CD4-positive, alpha-beta T cell (primary cell): ENCODE measurements around the gene B4GAT1. TPM values are rescaled to one million over a fixed set of nuclear protein-coding genes. Genes with fewer than 3 reads are reported as not detected.
A peak's percentile ranks its signal among the peaks of the same experiment; 100 is the strongest.

Experiments used
- ATAC-seq: fragments of 200-7000 bp; cut with Tn5 transposase; one replicate; pipeline ENCODE4 v1.10.0; 2022; ENCODE audit warnings: mild to moderate bottlenecking; ENCODE audit not compliant: poor library complexity
- CTCF ChIA-PET: fragments of 350-600 bp; sonication (Branson Sonifier 250); formaldehyde crosslinking; loops from one replicate; lab custom pipeline; 2021; ENCODE audit warnings: antibody characterized with exemption, inconsistent platforms; lab: Charles Lee
- POLR2A ChIA-PET: fragments of 350-600 bp; sonication (Branson Sonifier 250); formaldehyde crosslinking; loops from one replicate; lab custom pipeline; 2021; ENCODE audit warnings: antibody characterized with exemption, inconsistent platforms; lab: Charles Lee
- DNase-seq, 14 experiments: peaks; one replicate each; pipeline ENCODE4 v3.0.0-alpha.2; 2013 to 2020; ENCODE audit warnings: mixed read lengths in 2 of 14
- H3K27ac ChIP-seq, 2 donors: one replicate each; pipeline versions ENCODE4 v1.5.1 to v1.7.0; 2013; ENCODE audit warnings: low read length in 2 of 2, low read depth in 1 of 2, mild to moderate bottlenecking in 1 of 2
- H3K27me3 ChIP-seq, 2 experiments: 1 replicate in 1 of 2; 2 replicates in 1 of 2; pipeline versions ENCODE4 v1.6.1 to v1.7.0; 2013; ENCODE audit warnings: low read length in 2 of 2, control low read depth in 1 of 2, mild to moderate bottlenecking in 1 of 2, moderate library complexity in 1 of 2; ENCODE audit not compliant: insufficient read depth in 2 of 2, control insufficient read depth in 1 of 2
- H3K36me3 ChIP-seq: one replicate; pipeline ENCODE4 v1.6.1; 2013; ENCODE audit warnings: low read length, control low read depth; ENCODE audit not compliant: insufficient read depth
- H3K4me1 ChIP-seq: one replicate; pipeline ENCODE4 v1.6.1; 2013; ENCODE audit warnings: low read length, control low read depth; ENCODE audit not compliant: insufficient read depth
- H3K4me3 ChIP-seq: one replicate; pipeline ENCODE4 v1.5.1; 2013; ENCODE audit warnings: mild to moderate bottlenecking, low read length, moderate library complexity
- H3K9me3 ChIP-seq, 2 experiments: 1 replicate in 1 of 2; 2 replicates in 1 of 2; pipeline versions ENCODE4 v1.6.1 to v1.7.0; 2013; ENCODE audit warnings: low read length in 2 of 2, mild to moderate bottlenecking in 2 of 2, control low read depth in 1 of 2, moderate library complexity in 1 of 2; ENCODE audit not compliant: control insufficient read depth in 1 of 2, insufficient read depth in 1 of 2
- H3K27ac Mint-ChIP-seq: one replicate; pipeline ENCODE4 v1.8.0; 2020; ENCODE audit warnings: mixed read lengths
- H3K27me3 Mint-ChIP-seq: one replicate; pipeline ENCODE4 v1.8.0; 2021; ENCODE audit warnings: mixed read lengths
- H3K36me3 Mint-ChIP-seq: one replicate; pipeline ENCODE4 v1.8.0; 2021; ENCODE audit warnings: low read depth, mixed read lengths
- H3K4me1 Mint-ChIP-seq: one replicate; pipeline ENCODE4 v1.8.0; 2021; ENCODE audit warnings: low read depth, mixed read lengths
- H3K4me3 Mint-ChIP-seq: one replicate; pipeline ENCODE4 v1.8.0; 2020; ENCODE audit warnings: mild to moderate bottlenecking, mixed read lengths
- H3K9me3 Mint-ChIP-seq: one replicate; pipeline ENCODE4 v1.8.0; 2020; ENCODE audit warnings: mixed read lengths
- CTCF ChIP-seq: fragments of 200-600 bp; IDR thresholded peaks from one replicate; pipeline ENCODE4 v1.8.0; 2022; ENCODE audit warnings: antibody characterized with exemption, mild to moderate bottlenecking
- intact Hi-C, 2 experiments: fragments of 100-400 bp; cut with DNase I in 1 of 2; cut with micrococcal nuclease in 1 of 2; formaldehyde crosslinking; loops; one replicate each; pipeline versions ENCODE4 v1.15.1 to v1.9.0; 2023 to 2025; cut with DNase I, micrococcal nuclease
- total RNA-seq, 174 experiments: library from RNA in 2 of 174; stranded (reverse) in 2 of 174; gene quantifications; one replicate each; pipeline ENCODE4 v1.2.3 and lab custom pipeline; 2021 to 2026

B4GAT1 gene
- total RNA-seq, 2 experiments from 2014 or later: 1.9 to 2.0 TPM

DNA sequence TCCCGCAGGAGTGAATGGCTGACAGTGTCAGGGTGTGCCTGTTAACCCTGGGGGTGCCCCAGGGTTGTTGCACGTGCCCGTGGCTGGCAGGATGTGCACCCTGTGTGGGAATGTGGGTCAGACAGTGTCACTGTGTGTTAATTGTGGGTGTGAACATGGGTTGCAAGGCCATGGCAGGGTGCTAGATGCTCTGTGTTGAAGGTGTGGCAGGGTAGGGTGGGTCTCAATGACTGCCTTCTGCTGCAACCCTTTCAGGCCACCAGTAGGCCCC, 19.5 kb downstream of the B4GAT1 start:
- peak in 3 of 14 experiments; percentile 54 to 80 (median 64) for DNase-seq
- CTCF ChIA-PET: no interaction called here
- peaks cover 45% of the 10 kb centered on the region for H3K4me1 Mint-ChIP-seq

DNA sequence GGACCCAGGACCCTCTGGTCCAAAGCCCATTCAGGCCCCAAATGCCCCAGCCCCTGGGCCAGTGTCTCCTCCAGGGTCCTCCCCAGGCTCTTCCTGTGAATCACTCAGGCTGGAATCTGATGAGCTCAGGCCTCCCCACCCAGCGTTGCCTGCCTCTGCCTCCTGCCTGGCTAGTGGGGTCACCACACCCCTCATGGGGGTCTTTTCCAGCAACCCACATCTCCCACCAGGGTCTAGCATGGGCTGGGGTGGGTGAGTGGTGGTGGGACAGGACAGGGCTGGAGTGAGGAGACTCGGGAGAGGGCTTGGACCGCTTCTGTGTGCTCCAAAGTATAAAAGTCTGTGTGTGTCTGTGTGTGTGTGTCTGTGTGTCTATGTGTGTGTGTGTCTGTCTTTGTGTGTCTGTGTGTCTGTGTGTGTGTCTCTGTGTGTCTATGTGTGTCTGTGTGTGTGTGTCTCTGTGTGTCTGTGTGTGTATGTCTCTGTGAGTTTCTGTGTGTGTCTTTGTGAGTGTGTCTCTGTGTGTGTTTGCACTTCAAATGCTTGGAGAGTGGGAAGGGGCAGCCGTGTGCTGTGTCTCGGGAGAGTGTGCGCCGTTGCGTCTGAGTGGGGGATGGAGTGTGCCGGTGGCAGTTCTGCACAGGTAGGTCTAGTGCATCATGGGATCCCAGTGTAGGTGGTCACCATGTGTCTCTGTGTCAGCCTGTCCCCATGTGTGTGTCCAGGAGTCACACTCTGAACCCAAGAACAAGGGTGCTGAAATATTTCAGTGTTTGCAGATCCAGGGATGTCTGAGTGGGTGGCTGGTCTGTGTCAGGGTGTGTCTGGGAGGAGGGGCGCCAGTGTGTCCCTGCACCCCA, 20.0 kb downstream of the B4GAT1 start:
- H3K27ac ChIP-seq: peak overlapping the region in 1 of 2 donors; percentile 13
- no peaks in the 10 kb centered on the region for H3K36me3 ChIP-seq
- ATAC-seq (no peak), DNase-seq (no peak)
- intact Hi-C loops: loop anchor here (1.0 to 5.0 kb wide), 4 partner anchors 15 to 60 kb away; partner anchors contain the start of gene BRMS1 (in 1 of the 2)
- peaks cover 46% of the 10 kb centered on the region for H3K4me1 ChIP-seq
- Mint-ChIP-seq H3K27me3 (no peaks in the 10 kb centered on the region), H3K27ac (peak overlapping the region; percentile 85), H3K4me1 (peaks cover 50% of the 10 kb centered on the region), H3K9me3 (no peaks in the 10 kb centered on the region), H3K4me3 (peak overlapping the region; percentile 22), H3K36me3 (no peaks in the 10 kb centered on the region)
- H3K9me3 ChIP-seq: no peaks in the 10 kb centered on the region
- ChIA-PET POLR2A (interaction anchor here (0.8 to 3.0 kb wide), 4 partner anchors 10 to 61 kb away, joined by 3 to 39 read pairs (median 12); partner anchors contain the start of gene CD248), CTCF (interaction anchor here (1.4 kb wide), 1 partner anchor 38 kb away, joined by 3 read pairs; the partner anchor contains the start of gene YIF1A)
- H3K4me3 ChIP-seq: no peak overlapping the region
- TF ChIP-seq CTCF: no peak
- H3K27me3 ChIP-seq: no peaks in the 10 kb centered on the region

More for the DNA sequence above, 19.5 kb downstream of the B4GAT1 start:
- Mint-ChIP-seq H3K27ac (peak overlapping the region; percentile 85), H3K36me3 (no peaks in the 10 kb centered on the region), H3K4me3 (peak overlapping the region; percentile 42), H3K27me3 (no peaks in the 10 kb centered on the region), H3K9me3 (no peaks in the 10 kb centered on the region)
- TF ChIP-seq CTCF: no peak
- Histone ChIP-seq H3K27ac (no peak overlapping the region), H3K9me3 (no peaks in the 10 kb centered on the region), H3K27me3 (no peaks in the 10 kb centered on the region), H3K4me3 (no peak overlapping the region), H3K36me3 (no peaks in the 10 kb centered on the region), H3K4me1 (peaks cover 46% of the 10 kb centered on the region)
- ATAC-seq: peak; percentile 35
- intact Hi-C loops: loop anchor here (1.0 to 5.0 kb wide), 4 partner anchors 16 to 59 kb away; partner anchors contain the start of gene BRMS1 (in 1 of the 2)
- POLR2A ChIA-PET: interaction anchor here (1.4 kb wide), 1 partner anchor 16 kb away, joined by 11 read pairs; no protein-coding TSS in a partner anchor

- Histone ChIP-seq H3K4me1 (peaks cover 46% of the 10 kb centered on the region), H3K4me3 (no peak overlapping the region), H3K36me3 (no peaks in the 10 kb centered on the region), H3K27me3 (no peaks in the 10 kb centered on the region), H3K27ac (peak overlapping the region; percentile 13 to 65), H3K9me3 (no peaks in the 10 kb centered on the region)
- CTCF ChIA-PET: interaction anchor here (1.0 to 1.4 kb wide), 2 partner anchors 15 to 37 kb away, joined by 3 read pairs; partner anchors contain the start of gene YIF1A
- Mint-ChIP-seq H3K27me3 (no peaks in the 10 kb centered on the region), H3K9me3 (no peaks in the 10 kb centered on the region), H3K4me1 (peaks cover 54% of the 10 kb centered on the region), H3K27ac (peak overlapping the region; percentile 76), H3K36me3 (no peaks in the 10 kb centered on the region), H3K4me3 (peak overlapping the region; percentile 20)
- DNase-seq: peak in 9 of 14 experiments; percentile 30 to 72 (median 52)
- no peak for TF ChIP-seq CTCF
- POLR2A ChIA-PET: interaction anchor here (0.8 to 3.0 kb wide), 3 partner anchors 9 to 60 kb away, joined by 3 to 39 read pairs (median 12); partner anchors contain the start of gene CD248
- ATAC-seq: peak; percentile 72
- intact Hi-C loops: loop anchor here in 1 of 2 experiments (5.0 kb wide), 1 partner anchor 61 kb away; no protein-coding TSS in a partner anchor
These were observed 20.9 kb downstream of the B4GAT1 start for GRCh38 chr11:66326261-66327111.
